HG03108 (cell line): ENCODE data around the gene LGALS3BP.
"Not testable (repeated sequence)": the region's sequence is repeated elsewhere in the genome, so short reads cannot be mapped to it uniquely, and the experiment has no call there.

ENCODE experiments used
- ATAC-seq: cut with Tn5 transposase; IDR thresholded peaks from one replicate; pipeline ENCODE4 v1.9.1; 2021; ENCODE audit warnings: moderate library complexity; ENCODE audit not compliant: unreplicated experiment

The LGALS3BP gene

GRCh38 chr17:78979780-78980623, at the start of gene LGALS3BP:
Gene LGALS3BP (minus strand): TSS chr17:78979923. CDS start chr17:78977191, 2,732 bp downstream.
- no peak for ATAC-seq

- ATAC-seq, result no peak
These were observed 49.0 kb upstream of the LGALS3BP start for GRCh38 chr17:79028496-79029326.

- no peak for ATAC-seq
These were observed 48.3 kb upstream of the LGALS3BP start for GRCh38 chr17:79027925-79028491.

- no peak for ATAC-seq
These were observed 47.7 kb upstream of the LGALS3BP start for GRCh38 chr17:79027274-79027924.

GRCh38 chr17:79026376-79027273, 46.9 kb upstream of the LGALS3BP start:
- no peak for ATAC-seq

GRCh38 chr17:79024901-79025737, 45.4 kb upstream of the LGALS3BP start:
- no peak for ATAC-seq

- no peak for ATAC-seq
These were observed 44.4 kb upstream of the LGALS3BP start, which contains the start of gene C1QTNF1 for GRCh38 chr17:79023886-79024771. Gene C1QTNF1 (plus strand): TSS chr17:79024169. CDS start chr17:79043969, 19,800 bp downstream.

- ATAC-seq, result no peak
These were observed 43.5 kb upstream of the LGALS3BP start for GRCh38 chr17:79023180-79023705.

- no peak for ATAC-seq
These were observed 42.8 kb upstream of the LGALS3BP start for GRCh38 chr17:79022507-79022991.

GRCh38 chr17:79021929-79022328, 42.2 kb upstream of the LGALS3BP start:
- ATAC-seq, result not testable (repeated sequence)

GRCh38 chr17:79020631-79021301, 41.0 kb upstream of the LGALS3BP start:
- ATAC-seq, result no peak

- no peak for ATAC-seq
These were observed 40.2 kb upstream of the LGALS3BP start for GRCh38 chr17:79019632-79020584.

GRCh38 chr17:79019261-79019631, 39.5 kb upstream of the LGALS3BP start:
- no peak for ATAC-seq

- no peak for ATAC-seq
These were observed 38.6 kb upstream of the LGALS3BP start for GRCh38 chr17:79018370-79018695.

- ATAC-seq, result no peak
These were observed 38.0 kb upstream of the LGALS3BP start for GRCh38 chr17:79017546-79018369.
